WI38 (cell line): Measurements from ENCODE around the gene MTUS2.

Experiments
- H3K4me3 ChIP-seq: 2 replicates; pipeline ENCODE4 v1.5.1; 2011; ENCODE audit warnings: low read depth, mild to moderate bottlenecking, control low read depth, low read length
- TF ChIP-seq, protein P1 (sequence below): IDR thresholded peaks from 2 replicates; pipeline ENCODE4 v1.5.1; 2012; ENCODE audit warnings: low read depth, mild to moderate bottlenecking, control low read depth, low read length

MTUS2 gene

DNA sequence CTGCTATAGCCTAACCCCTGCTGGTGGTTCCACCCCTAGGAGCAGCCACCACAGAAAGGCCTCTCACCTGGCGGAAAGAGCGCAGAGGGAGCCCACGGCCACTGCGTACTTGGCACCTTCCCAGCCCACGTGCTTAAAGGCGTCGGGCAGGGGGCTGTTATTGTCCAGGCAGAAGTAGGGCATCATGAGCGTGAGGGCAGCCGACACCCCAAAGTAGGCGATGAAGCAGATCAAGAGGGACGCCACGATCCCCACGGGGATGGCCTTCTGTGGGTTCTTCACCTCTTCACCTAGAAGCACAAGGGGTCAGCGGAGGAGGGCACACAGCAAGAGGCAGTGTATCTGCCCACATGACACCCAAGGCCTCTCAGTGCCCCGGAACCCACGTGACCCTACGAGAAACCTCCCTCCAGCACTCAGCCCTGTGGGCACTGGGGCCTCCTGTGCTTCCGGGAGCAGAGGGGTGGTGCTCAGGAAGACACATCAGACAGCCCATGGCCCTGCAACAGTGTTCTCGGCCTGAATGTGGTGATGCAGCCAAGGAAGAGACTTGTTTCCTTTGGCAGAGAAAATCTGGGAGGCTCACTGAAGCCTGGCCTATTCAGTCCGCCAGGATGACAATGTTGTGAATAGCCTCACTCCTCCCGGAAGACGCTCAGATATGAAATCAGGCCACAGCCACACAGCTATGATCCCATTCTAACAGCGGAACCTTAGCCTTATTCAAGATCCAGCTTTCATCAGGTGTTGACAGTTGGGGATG lies 703.2 kb downstream of the MTUS2 start:
- TF ChIP-seq, protein P1, sequence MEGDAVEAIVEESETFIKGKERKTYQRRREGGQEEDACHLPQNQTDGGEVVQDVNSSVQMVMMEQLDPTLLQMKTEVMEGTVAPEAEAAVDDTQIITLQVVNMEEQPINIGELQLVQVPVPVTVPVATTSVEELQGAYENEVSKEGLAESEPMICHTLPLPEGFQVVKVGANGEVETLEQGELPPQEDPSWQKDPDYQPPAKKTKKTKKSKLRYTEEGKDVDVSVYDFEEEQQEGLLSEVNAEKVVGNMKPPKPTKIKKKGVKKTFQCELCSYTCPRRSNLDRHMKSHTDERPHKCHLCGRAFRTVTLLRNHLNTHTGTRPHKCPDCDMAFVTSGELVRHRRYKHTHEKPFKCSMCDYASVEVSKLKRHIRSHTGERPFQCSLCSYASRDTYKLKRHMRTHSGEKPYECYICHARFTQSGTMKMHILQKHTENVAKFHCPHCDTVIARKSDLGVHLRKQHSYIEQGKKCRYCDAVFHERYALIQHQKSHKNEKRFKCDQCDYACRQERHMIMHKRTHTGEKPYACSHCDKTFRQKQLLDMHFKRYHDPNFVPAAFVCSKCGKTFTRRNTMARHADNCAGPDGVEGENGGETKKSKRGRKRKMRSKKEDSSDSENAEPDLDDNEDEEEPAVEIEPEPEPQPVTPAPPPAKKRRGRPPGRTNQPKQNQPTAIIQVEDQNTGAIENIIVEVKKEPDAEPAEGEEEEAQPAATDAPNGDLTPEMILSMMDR: no peak
- H3K4me3 ChIP-seq: no peak overlapping the region

GRCh38 chr13:29524176-29524575 lies 704.0 kb downstream of the MTUS2 start:
- TF ChIP-seq, protein P1: no peak
- H3K4me3 ChIP-seq: no peak overlapping the region

- H3K4me3 ChIP-seq: no peak overlapping the region
- TF ChIP-seq, protein P1: no peak
Observed at GRCh38 chr13:29524641-29525040, 704.5 kb downstream of the MTUS2 start.

GRCh38 chr13:29525757-29526156 lies 705.6 kb downstream of the MTUS2 start:
- no peak overlapping the region for H3K4me3 ChIP-seq
- TF ChIP-seq, protein P1: no peak

DNA sequence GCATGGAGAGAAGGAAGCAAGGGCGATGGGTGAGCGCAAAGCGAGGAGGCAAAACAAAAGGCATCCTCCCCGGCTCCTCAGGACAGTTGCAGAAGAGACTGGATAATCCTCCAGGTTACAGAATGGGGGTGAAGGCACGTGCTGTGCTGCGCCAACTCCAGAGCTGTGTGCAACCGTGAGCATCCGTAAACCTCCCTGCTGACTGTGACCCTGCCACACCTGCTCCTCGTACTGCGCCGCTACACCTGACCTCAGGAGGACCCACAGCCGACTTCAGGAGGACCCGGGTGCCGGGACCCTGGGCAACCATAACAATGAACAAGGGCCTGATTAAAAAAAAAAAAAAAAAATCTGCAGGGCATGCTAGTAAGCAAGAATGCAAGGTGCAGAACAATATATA lies 706.6 kb downstream of the MTUS2 start:
- H3K4me3 ChIP-seq: no peak overlapping the region
- TF ChIP-seq, protein P1: no peak

DNA sequence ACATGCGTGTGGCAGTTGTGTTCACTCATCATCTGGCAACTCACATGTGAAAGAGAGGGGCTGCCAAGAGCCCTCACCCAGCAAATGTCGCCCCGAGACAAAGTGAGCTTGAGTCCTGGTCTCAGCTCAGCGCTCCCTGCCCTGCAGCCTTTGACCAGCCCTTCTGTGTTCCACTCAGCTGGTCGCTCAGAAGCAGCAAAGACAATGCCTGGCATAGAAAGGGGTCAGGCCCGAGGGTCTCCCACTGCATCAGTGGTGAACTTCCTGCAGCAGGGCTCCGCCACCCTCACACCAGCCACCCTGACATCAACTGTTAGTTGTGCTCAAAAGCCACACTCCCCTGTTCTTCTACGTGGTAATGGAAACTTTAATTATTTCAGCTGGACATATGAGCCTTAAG lies 707.4 kb downstream of the MTUS2 start:
- TF ChIP-seq, protein P1: no peak
- no peak overlapping the region for H3K4me3 ChIP-seq

GRCh38 chr13:29527916-29528315 lies 707.8 kb downstream of the MTUS2 start:
- H3K4me3 ChIP-seq: no peak overlapping the region
- TF ChIP-seq, protein P1: no peak
